Transverse colon (tissue), 4 donors: Measurements from ENCODE around the gene LCP2.

ENCODE experiments used
- CTCF ChIP-seq, 5 experiments: fragments of 200-600 bp in 3 of 5; fragments of 450-650 bp in 2 of 5; sonication (generic) in 3 of 5; IDR thresholded peaks; 1 replicate in 2 of 5; 2 replicates in 3 of 5; pipeline ENCODE4 v1.5.1; 2016 to 2017; ENCODE audit warnings: antibody characterized with exemption in 5 of 5, inconsistent platforms in 3 of 5, mild to moderate bottlenecking in 2 of 5, moderate library complexity in 1 of 5
- EP300 ChIP-seq: sonication (generic); formaldehyde crosslinking; IDR thresholded peaks from one replicate; pipeline ENCODE4 v1.6.1; 2017; ENCODE audit warnings: antibody characterized with exemption, low read depth
- POLR2A ChIP-seq: fragments of 450-650 bp; IDR thresholded peaks from one replicate; pipeline ENCODE4 v1.6.1; 2016; ENCODE audit warnings: antibody characterized with exemption, mild to moderate bottlenecking, moderate library complexity
- POLR2AphosphoS5 ChIP-seq, 3 donors: sonication (generic); formaldehyde crosslinking; IDR thresholded peaks; one replicate each; pipeline ENCODE4 v1.6.1; 2016; ENCODE audit warnings: antibody characterized with exemption in 3 of 3

- TF ChIP-seq CTCF (IDR thresholded peaks at IDR 0.05) (no peak), POLR2AphosphoS5 (IDR thresholded peaks at IDR 0.05) (no peak), POLR2A (no peak), EP300 (no peak)
Measured at GRCh38 chr5:170262061-170263045, 35.2 kb downstream of the LCP2 start.
